Astrocyte of the spinal cord (primary cell): ENCODE data around the gene MPG.

Source experiments
- DNase-seq: peaks from one replicate; pipeline ENCODE4 v3.0.0; 2011; ENCODE audit warnings: low read depth, low spot score
- H3K4me3 ChIP-seq: 2 replicates; pipeline ENCODE4 v1.5.1; 2011; ENCODE audit warnings: low read depth, mild to moderate bottlenecking, low read length, moderate library complexity
- CTCF ChIP-seq: IDR thresholded peaks from 2 replicates; pipeline ENCODE4 v1.5.1; 2012; ENCODE audit warnings: low read depth, mild to moderate bottlenecking, low read length, inconsistent platforms
- in situ Hi-C: cut with HindIII; loops from 2 replicates; pipeline ENCODE4 v1.10.0; 2017; ENCODE audit warnings: low sequenced_read_pairs

Gene MPG

GRCh38 chr16:85407-85782 is 7.4 kb downstream of the MPG start:
- in situ Hi-C loops, result no loop called here
- DNase-seq, result no peak
- no peak overlapping the region for H3K4me3 ChIP-seq
- TF ChIP-seq CTCF, result no peak

GRCh38 chr16:85865-86264 is 7.8 kb downstream of the MPG start:
- no peak for TF ChIP-seq CTCF
- in situ Hi-C loops, result no loop called here
- no peak overlapping the region for H3K4me3 ChIP-seq
- no peak for DNase-seq

GRCh38 chr16:86483-86952 is 8.5 kb downstream of the MPG start:
- no peak overlapping the region for H3K4me3 ChIP-seq
- no peak for DNase-seq
- TF ChIP-seq CTCF, result no peak
- in situ Hi-C loops, result no loop called here

GRCh38 chr16:88613-89012 is 10.6 kb downstream of the MPG start:
- no peak for DNase-seq
- in situ Hi-C loops, result no loop called here
- TF ChIP-seq CTCF, result no peak
- no peak overlapping the region for H3K4me3 ChIP-seq

- in situ Hi-C loops, result no loop called here
- H3K4me3 ChIP-seq, result no peak overlapping the region
- no peak for DNase-seq
- no peak for TF ChIP-seq CTCF
These were observed 11.6 kb downstream of the MPG start for GRCh38 chr16:89391-90302.

GRCh38 chr16:91484-91883 is 13.5 kb downstream of the MPG start:
- no peak overlapping the region for H3K4me3 ChIP-seq
- DNase-seq, result peak; percentile 72
- no peak for TF ChIP-seq CTCF
- in situ Hi-C loops, result no loop called here
